CD4-positive, alpha-beta memory T cell (primary cell): ENCODE measurements around the gene RCOR1. TPM values are rescaled to one million over a fixed set of nuclear protein-coding genes. Genes with fewer than 3 reads are reported as not detected.

Experiments
- CTCF ChIA-PET: fragments of 350-600 bp; sonication (Branson Sonifier 250); formaldehyde crosslinking; loops from one replicate; lab custom pipeline; 2021; ENCODE audit warnings: inconsistent platforms; ENCODE audit not compliant: partially characterized antibody; lab: Charles Lee
- POLR2A ChIA-PET: fragments of 350-600 bp; sonication (Branson Sonifier 250); formaldehyde crosslinking; loops from one replicate; lab custom pipeline; 2021; ENCODE audit not compliant: partially characterized antibody; lab: Charles Lee
- DNase-seq, 5 donors: peaks; one replicate each; pipeline versions ENCODE4 v3.0.0 to v3.0.0-alpha.2; 2020 to 2022; ENCODE audit warnings: mixed read lengths in 1 of 5
- H3K27ac ChIP-seq: one replicate; pipeline ENCODE4 v1.7.0; 2013; ENCODE audit warnings: low read depth, low read length
- H3K27me3 ChIP-seq: 2 replicates; pipeline ENCODE4 v1.7.0; 2013; ENCODE audit warnings: mild to moderate bottlenecking, low read length, moderate library complexity; ENCODE audit not compliant: insufficient read depth
- H3K36me3 ChIP-seq: 2 replicates; pipeline ENCODE4 v1.7.0; 2013; ENCODE audit warnings: mild to moderate bottlenecking, low read length, moderate library complexity; ENCODE audit not compliant: insufficient read depth
- H3K4me1 ChIP-seq: 2 replicates; pipeline ENCODE4 v1.7.0; 2013; ENCODE audit warnings: mild to moderate bottlenecking, low read length, moderate library complexity; ENCODE audit not compliant: insufficient read depth
- H3K4me3 ChIP-seq, 2 donors: one replicate each; pipeline ENCODE4 v1.7.0; 2013; ENCODE audit warnings: low read length in 2 of 2, mild to moderate bottlenecking in 1 of 2
- H3K9me3 ChIP-seq, 2 donors: one replicate each; pipeline ENCODE4 v1.7.0; 2013; ENCODE audit warnings: low read length in 2 of 2, control low read depth in 1 of 2; ENCODE audit not compliant: control insufficient read depth in 1 of 2
- H3K27ac Mint-ChIP-seq, 7 donors: one replicate each; pipeline ENCODE4 v1.8.0; 2020 to 2021; ENCODE audit warnings: mixed read lengths in 7 of 7, mild to moderate bottlenecking in 6 of 7, inconsistent platforms in 3 of 7, moderate library complexity in 3 of 7
- H3K27me3 Mint-ChIP-seq, 2 donors: one replicate each; pipeline ENCODE4 v1.8.0; 2020 to 2021; ENCODE audit warnings: mixed read lengths in 2 of 2
- H3K36me3 Mint-ChIP-seq, 2 donors: one replicate each; pipeline ENCODE4 v1.8.0; 2020 to 2021; ENCODE audit warnings: mixed read lengths in 2 of 2, inconsistent platforms in 1 of 2, mild to moderate bottlenecking in 1 of 2
- H3K4me1 Mint-ChIP-seq, 4 donors: one replicate each; pipeline ENCODE4 v1.8.0; 2020 to 2021; ENCODE audit warnings: mixed read lengths in 4 of 4, mild to moderate bottlenecking in 1 of 4
- H3K4me3 Mint-ChIP-seq, 8 donors: one replicate each; pipeline ENCODE4 v1.8.0; 2020 to 2021; ENCODE audit warnings: mixed read lengths in 8 of 8, mild to moderate bottlenecking in 7 of 8, moderate library complexity in 6 of 8, inconsistent platforms in 3 of 8
- H3K9me3 Mint-ChIP-seq, 8 donors: one replicate each; pipeline ENCODE4 v1.8.0; 2020 to 2021; ENCODE audit warnings: mixed read lengths in 8 of 8, mild to moderate bottlenecking in 5 of 8, inconsistent platforms in 3 of 8, moderate library complexity in 1 of 8
- intact Hi-C: fragments of 100-400 bp; cut with micrococcal nuclease; formaldehyde crosslinking; loops from one replicate; pipeline ENCODE4 v1.15.1; 2023
- polyA plus RNA-seq, 2 donors: library from polyadenylated mRNA; unstranded; fragments of 300-500 nt; fragmentation: Illumina TruSeq; gene quantifications; one replicate each; pipeline ENCODE4 v1.2.3, GENCODE V29; 2021
- total RNA-seq, 2 experiments: library from RNA; stranded (reverse); gene quantifications; one replicate each; pipeline ENCODE4 v1.2.3, GENCODE V29; 2021

RCOR1 gene
- total and polyA plus RNA-seq, 4 experiments from 2014 or later: 0.09 to 21.5 (median 10.2) TPM

DNA sequence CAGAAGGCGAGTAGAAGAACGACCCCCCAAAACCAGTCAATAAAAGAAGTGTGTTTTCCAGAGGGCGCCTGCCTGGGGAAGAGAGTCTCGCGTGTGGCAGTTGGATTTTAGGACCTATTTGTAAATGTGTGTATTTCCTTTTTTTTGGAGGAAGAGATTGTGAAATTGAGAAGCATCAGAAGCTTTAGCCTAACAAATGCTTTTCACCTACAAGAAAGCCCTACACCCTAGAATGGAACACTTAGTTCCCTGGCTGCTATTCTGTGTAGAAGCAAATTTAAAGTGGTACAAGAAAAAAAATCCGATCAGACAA, 1.3 kb downstream of the RCOR1 start:
- Histone ChIP-seq H3K4me1 (peaks cover 25% of the 10 kb centered on the region), H3K9me3 (no peaks in the 10 kb centered on the region), H3K4me3 (peak overlapping the region; percentile 52 to 55), H3K27ac (peak overlapping the region; percentile 66), H3K36me3 (no peaks in the 10 kb centered on the region), H3K27me3 (no peaks in the 10 kb centered on the region)
- Mint-ChIP-seq H3K4me3 (peak overlapping the region; percentile 74 to 92 (median 88)), H3K36me3 (peaks cover 0 to 14% of the 10 kb centered on the region in 2 donors), H3K4me1 (peaks cover 13 to 28% (median 22%) of the 10 kb centered on the region in 4 donors), H3K27ac (peak overlapping the region; percentile 76 to 93 (median 88)), H3K27me3 (no peaks in the 10 kb centered on the region), H3K9me3 (no peaks in the 10 kb centered on the region)
- intact Hi-C loops: loop anchor here (2.0 to 5.0 kb wide), 5 partner anchors 25 to 739 kb away; partner anchors contain the start of genes ANKRD9, EIF5, TRAF3 and ZNF839
- DNase-seq: no peak
- ChIA-PET POLR2A (interaction anchor here (1.0 to 1.8 kb wide), 2 partner anchors 22 to 70 kb away, joined by 4 to 9 read pairs; no protein-coding TSS in a partner anchor), CTCF (interaction anchor here (1.0 to 2.3 kb wide), 18 partner anchors 10 to 284 kb away, joined by 3 to 21 read pairs (median 6); no protein-coding TSS in a partner anchor)

DNA sequence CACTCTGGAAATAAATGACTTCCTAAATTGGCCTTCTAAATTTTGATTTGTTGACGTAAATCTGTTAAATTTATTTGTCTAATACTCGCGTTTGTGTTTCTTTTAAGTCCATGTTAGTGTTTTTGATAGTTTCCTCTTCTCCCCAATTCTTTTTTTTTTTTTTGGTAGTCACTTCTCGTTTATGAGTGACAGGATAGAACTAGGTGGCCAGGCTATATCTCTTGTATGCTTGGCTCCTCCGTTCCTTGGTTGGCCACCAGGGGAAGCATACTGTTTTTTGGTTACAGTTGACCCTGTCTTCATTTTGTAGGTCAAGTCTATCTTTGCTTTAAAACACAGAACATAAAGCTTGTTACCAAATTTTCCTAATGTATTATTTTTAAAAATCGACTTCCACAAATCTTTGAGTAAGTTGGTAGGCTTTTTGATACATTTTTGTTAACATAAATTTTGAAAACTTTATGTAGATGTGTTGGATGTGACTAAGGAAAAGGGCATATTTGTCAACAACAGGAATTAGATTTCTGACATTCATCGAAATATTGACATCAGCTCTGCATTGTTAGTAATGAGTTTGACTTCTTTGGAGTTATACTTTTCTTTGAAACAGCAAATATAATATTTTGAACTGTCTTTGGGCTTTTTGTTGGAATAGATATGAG, 2.2 kb downstream of the RCOR1 start:
- intact Hi-C loops: loop anchor here (5.0 kb wide), 4 partner anchors 87 to 738 kb away; partner anchors contain the start of genes ANKRD9, EIF5, TRAF3 and ZNF839
- H3K9me3 Mint-ChIP-seq: no peaks in the 10 kb centered on the region
- Histone ChIP-seq H3K4me3 (no peak overlapping the region), H3K36me3 (no peaks in the 10 kb centered on the region), H3K27ac (no peak overlapping the region), H3K4me1 (peaks cover 25% of the 10 kb centered on the region), H3K9me3 (no peaks in the 10 kb centered on the region), H3K27me3 (no peaks in the 10 kb centered on the region)
- CTCF ChIA-PET: interaction anchor here (0.6 to 2.3 kb wide), 31 partner anchors 9 to 758 kb away, joined by 3 to 21 read pairs (median 4); no protein-coding TSS in a partner anchor
- H3K36me3 Mint-ChIP-seq: peaks cover 0 to 16% of the 10 kb centered on the region in 2 donors
- POLR2A ChIA-PET: interaction anchor here (1.0 to 1.8 kb wide), 3 partner anchors 21 to 799 kb away, joined by 3 to 9 read pairs (median 4); no protein-coding TSS in a partner anchor
- H3K27ac Mint-ChIP-seq: peak overlapping the region; percentile 58 to 93 (median 83)
- no peaks in the 10 kb centered on the region for H3K27me3 Mint-ChIP-seq
- H3K4me3 Mint-ChIP-seq: peak overlapping the region; percentile 74 to 92 (median 88)
- H3K4me1 Mint-ChIP-seq: peaks cover 17 to 32% (median 24%) of the 10 kb centered on the region in 4 donors
- DNase-seq: peak; percentile 45 to 61 (median 54)

DNA sequence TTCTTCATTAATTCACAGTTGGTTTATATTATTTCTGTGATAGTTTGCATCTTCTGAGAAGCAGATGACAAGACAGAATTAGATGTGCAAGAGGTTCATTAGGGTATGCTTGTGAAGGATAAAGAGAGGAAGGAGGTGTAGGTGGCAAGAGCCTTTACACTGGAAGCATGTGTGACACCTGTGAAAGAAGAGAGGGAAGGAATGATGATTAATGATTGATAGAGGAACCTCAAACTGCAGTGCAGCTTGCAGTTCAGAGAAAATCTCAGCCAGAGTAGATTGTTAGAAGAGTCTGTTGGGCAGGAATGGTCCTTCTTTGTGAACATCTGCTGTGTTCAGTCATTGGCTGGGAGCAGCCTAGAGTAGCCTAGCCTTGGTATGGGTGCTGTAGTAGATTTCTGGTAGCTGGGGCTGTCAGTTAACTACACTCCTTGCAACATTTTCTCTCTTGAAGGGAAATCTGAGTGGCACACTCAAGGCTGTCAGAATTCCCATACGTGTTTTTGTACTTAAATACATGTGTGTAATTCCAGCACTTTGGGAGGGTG, 9.0 kb downstream of the RCOR1 start:
- H3K9me3 ChIP-seq: no peaks in the 10 kb centered on the region
- H3K4me3 ChIP-seq: no peak overlapping the region
- Mint-ChIP-seq H3K36me3 (peaks cover 2 to 6% of the 10 kb centered on the region in 2 donors), H3K27me3 (no peaks in the 10 kb centered on the region), H3K4me3 (no peak overlapping the region), H3K4me1 (peaks cover 22 to 44% (median 30%) of the 10 kb centered on the region in 4 donors), H3K9me3 (no peaks in the 10 kb centered on the region), H3K27ac (peak overlapping the region in 1 of 7 donors; percentile 78)
- H3K27me3 ChIP-seq: no peaks in the 10 kb centered on the region
- no peaks in the 10 kb centered on the region for H3K36me3 ChIP-seq
- CTCF ChIA-PET: no interaction called here
- H3K27ac ChIP-seq: no peak overlapping the region
- POLR2A ChIA-PET: no interaction called here
- DNase-seq: no peak
- peaks cover 9% of the 10 kb centered on the region for H3K4me1 ChIP-seq
- intact Hi-C loops: no loop called here

DNA sequence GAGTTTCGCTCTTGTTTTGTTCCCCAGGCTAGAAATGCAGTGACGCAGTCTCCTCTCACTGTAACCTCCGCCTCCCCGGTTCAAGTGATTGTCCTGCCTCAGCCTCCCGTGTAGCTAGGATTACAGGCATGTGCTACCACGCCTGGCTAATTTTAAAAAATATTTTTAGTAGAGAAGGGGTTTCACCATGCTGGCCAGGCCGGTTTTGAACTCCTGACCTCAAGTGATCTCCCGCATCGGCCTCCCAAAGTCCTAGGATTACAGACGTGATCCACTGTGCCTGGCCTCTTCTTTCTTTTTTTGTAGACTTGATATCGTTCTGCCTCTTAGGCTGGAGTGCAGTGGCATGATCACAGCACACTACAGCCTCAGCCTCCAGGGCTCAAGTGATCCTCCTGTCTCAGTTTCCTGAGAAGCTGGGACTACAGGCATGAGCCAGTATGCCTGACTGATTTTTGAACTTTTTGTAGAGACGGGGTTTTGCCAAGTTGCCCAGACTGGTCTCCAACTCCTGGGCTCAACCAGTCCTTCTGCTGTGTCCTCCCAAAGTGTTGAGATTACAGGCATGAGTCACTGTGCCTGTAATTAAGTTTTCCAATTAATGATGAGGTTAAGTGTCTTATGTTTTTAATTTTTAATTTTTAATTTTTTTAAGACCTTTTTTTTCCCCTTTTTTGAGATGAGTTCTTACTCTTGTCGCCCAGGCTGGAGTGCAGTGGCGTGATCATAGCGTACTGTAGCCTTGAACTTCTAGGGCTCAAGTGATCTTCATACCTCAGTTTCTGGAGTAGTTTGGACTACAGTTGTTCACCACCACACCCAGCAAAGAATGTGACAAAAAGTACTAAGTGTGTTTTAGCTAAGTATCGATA, 10.2 kb downstream of the RCOR1 start:
- no peak overlapping the region for H3K4me3 ChIP-seq
- no peaks in the 10 kb centered on the region for H3K9me3 ChIP-seq
- H3K27ac ChIP-seq: no peak overlapping the region
- DNase-seq: no peak
- ChIA-PET POLR2A (interaction anchor here (1.2 kb wide), 1 partner anchor 11 kb away, joined by 3 read pairs; no protein-coding TSS in a partner anchor), CTCF (interaction anchor here (1.7 kb wide), 1 partner anchor 8 kb away, joined by 11 read pairs; no protein-coding TSS in a partner anchor)
- Mint-ChIP-seq H3K27me3 (no peaks in the 10 kb centered on the region), H3K36me3 (peaks cover 2 to 6% of the 10 kb centered on the region in 2 donors), H3K4me3 (peak overlapping the region in 1 of 8 donors; percentile 25), H3K4me1 (peaks cover 23 to 51% (median 31%) of the 10 kb centered on the region in 4 donors), H3K9me3 (no peaks in the 10 kb centered on the region), H3K27ac (peak overlapping the region in 1 of 7 donors; percentile 62)
- no peaks in the 10 kb centered on the region for H3K36me3 ChIP-seq
- intact Hi-C loops: no loop called here
- H3K4me1 ChIP-seq: peaks cover 10% of the 10 kb centered on the region
- no peaks in the 10 kb centered on the region for H3K27me3 ChIP-seq

DNA sequence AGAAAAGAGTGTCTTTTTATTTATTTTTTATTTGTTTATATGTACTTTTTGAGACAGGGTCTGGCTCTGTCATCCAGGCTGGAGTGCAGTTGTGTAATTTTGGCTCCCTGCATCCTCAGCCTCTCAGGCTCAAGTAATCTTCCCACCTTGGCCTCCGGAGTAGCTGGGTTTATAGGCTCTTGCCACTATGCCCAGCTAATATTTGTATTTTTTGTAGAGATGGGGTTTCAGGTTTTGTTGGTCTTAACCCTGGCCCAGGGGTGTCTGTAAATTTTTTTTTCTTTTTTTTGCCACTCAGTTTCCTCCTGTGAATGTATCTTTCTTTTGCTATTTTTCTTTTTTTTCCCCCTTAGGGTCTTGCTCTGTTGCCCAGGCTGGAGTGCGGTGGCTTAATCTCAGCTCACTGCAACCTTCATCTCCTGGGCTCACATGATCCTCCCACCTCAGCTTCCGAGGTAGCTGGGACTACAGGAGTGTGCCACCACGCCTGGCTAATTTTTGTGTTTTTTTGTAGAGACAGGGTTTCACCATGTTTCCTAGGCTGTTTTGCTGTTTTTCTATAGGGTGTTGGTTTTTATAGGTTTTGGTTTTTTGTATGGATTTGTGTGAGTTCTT, 11.0 kb downstream of the RCOR1 start:
- intact Hi-C loops: no loop called here
- CTCF ChIA-PET: interaction anchor here (1.7 kb wide), 1 partner anchor 9 kb away, joined by 11 read pairs; no protein-coding TSS in a partner anchor

DNA sequence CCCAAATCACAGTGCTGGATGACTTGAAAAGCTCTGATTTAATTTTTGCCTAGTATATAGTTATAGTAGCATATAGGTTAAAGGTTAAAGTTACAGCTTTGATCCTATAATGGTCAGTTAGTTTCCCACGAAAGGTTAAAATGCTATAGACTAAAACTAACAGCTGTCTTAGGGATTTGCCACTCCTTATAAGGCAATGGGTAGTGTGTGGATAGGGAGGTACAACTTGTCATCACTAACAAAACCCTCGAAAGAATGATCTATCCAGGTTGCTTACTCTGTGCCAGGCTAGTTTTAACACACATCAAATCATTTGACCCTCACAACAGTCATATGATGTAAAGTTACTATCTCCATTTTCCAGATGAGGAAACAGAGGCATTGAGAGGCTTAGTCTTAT, 11.7 kb downstream of the RCOR1 start:
- Histone ChIP-seq H3K4me3 (no peak overlapping the region), H3K4me1 (peaks cover 10% of the 10 kb centered on the region), H3K27ac (no peak overlapping the region), H3K9me3 (no peaks in the 10 kb centered on the region), H3K27me3 (no peaks in the 10 kb centered on the region), H3K36me3 (no peaks in the 10 kb centered on the region)
- H3K4me3 Mint-ChIP-seq: no peak overlapping the region
- peaks cover 28 to 58% (median 32%) of the 10 kb centered on the region in 4 donors for H3K4me1 Mint-ChIP-seq
- H3K36me3 Mint-ChIP-seq: peaks cover 0 to 6% of the 10 kb centered on the region in 2 donors
- H3K27me3 Mint-ChIP-seq: no peaks in the 10 kb centered on the region
- POLR2A ChIA-PET: no interaction called here
- CTCF ChIA-PET: interaction anchor here (1.7 kb wide), 1 partner anchor 9 kb away, joined by 11 read pairs; no protein-coding TSS in a partner anchor
- no peaks in the 10 kb centered on the region for H3K9me3 Mint-ChIP-seq
- intact Hi-C loops: no loop called here
- H3K27ac Mint-ChIP-seq: no peak overlapping the region
- DNase-seq: no peak

More for the DNA sequence above, 11.0 kb downstream of the RCOR1 start:
- no peaks in the 10 kb centered on the region for H3K27me3 Mint-ChIP-seq
- Histone ChIP-seq H3K36me3 (no peaks in the 10 kb centered on the region), H3K27ac (no peak overlapping the region), H3K27me3 (no peaks in the 10 kb centered on the region), H3K4me1 (peaks cover 10% of the 10 kb centered on the region), H3K4me3 (no peak overlapping the region), H3K9me3 (no peaks in the 10 kb centered on the region)
- peak overlapping the region in 2 of 7 donors; percentile 4 to 56 for H3K27ac Mint-ChIP-seq
- H3K4me1 Mint-ChIP-seq: peaks cover 28 to 56% (median 33%) of the 10 kb centered on the region in 4 donors
- DNase-seq: no peak
- peaks cover 2 to 6% of the 10 kb centered on the region in 2 donors for H3K36me3 Mint-ChIP-seq
- H3K9me3 Mint-ChIP-seq: no peaks in the 10 kb centered on the region
- POLR2A ChIA-PET: interaction anchor here (1.2 kb wide), 1 partner anchor 12 kb away, joined by 3 read pairs; no protein-coding TSS in a partner anchor
- no peak overlapping the region for H3K4me3 Mint-ChIP-seq
